Adrenal gland (tissue), 5 donors: ENCODE data around the gene LCN1.

ENCODE experiments used
- POLR2A ChIP-seq, 2 donors: fragments of 450-650 bp; IDR thresholded peaks; one replicate each; pipeline ENCODE4 v1.6.1; 2017; ENCODE audit warnings: antibody characterized with exemption in 2 of 2, mild to moderate bottlenecking in 2 of 2, moderate library complexity in 1 of 2
- TF ChIP-seq, protein P1 (sequence below), 6 experiments: fragments of 450-650 bp in 4 of 6; fragments of 200-600 bp in 2 of 6; sonication (generic) in 1 of 6; IDR thresholded peaks; 1 replicate in 5 of 6; 2 replicates in 1 of 6; pipeline versions ENCODE4 v1.5.1 to v1.8.0; 2016 to 2021; ENCODE audit warnings: antibody characterized with exemption in 6 of 6, mild to moderate bottlenecking in 2 of 6, moderate library complexity in 1 of 6
- donor health status: DM: no; HTN: no; CAD: no.

DNA sequence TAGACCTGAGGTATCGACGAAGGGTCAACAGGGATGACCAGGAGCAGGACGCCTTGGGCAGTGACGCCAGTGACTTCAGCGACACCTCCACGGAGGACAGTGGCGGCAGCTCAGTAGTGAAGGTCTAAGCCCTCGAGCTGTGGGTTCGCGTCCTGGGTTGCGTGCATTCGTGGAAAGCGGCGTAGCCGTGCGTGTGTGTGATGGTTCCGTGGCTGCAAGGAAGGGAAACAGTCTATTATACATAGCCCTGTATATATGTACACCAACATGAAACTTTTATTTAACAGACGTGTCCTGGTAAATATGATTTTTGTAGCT is 33.3 kb upstream of the LCN1 start:
- TF ChIP-seq, protein P1, sequence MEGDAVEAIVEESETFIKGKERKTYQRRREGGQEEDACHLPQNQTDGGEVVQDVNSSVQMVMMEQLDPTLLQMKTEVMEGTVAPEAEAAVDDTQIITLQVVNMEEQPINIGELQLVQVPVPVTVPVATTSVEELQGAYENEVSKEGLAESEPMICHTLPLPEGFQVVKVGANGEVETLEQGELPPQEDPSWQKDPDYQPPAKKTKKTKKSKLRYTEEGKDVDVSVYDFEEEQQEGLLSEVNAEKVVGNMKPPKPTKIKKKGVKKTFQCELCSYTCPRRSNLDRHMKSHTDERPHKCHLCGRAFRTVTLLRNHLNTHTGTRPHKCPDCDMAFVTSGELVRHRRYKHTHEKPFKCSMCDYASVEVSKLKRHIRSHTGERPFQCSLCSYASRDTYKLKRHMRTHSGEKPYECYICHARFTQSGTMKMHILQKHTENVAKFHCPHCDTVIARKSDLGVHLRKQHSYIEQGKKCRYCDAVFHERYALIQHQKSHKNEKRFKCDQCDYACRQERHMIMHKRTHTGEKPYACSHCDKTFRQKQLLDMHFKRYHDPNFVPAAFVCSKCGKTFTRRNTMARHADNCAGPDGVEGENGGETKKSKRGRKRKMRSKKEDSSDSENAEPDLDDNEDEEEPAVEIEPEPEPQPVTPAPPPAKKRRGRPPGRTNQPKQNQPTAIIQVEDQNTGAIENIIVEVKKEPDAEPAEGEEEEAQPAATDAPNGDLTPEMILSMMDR (IDR thresholded peaks at IDR 0.05): no peak
- no peak for TF ChIP-seq POLR2A (IDR thresholded peaks at IDR 0.05)
